GM12878 (cell line): ENCODE results near the gene RPRD1A. TPM values are rescaled to one million over a fixed set of nuclear protein-coding genes. Genes with fewer than 3 reads are reported as not detected.

Experiments
- ATAC-seq: fragments of 200-7000 bp; cut with Tn5 transposase; 3 replicates; pipeline ENCODE4 v1.9.1; 2020; ENCODE audit warnings: mild to moderate bottlenecking, moderate library complexity
- BruUV-seq: library from RNA; stranded (reverse); fragments of 400-500 nt; replicated peaks from 2 replicates; lab custom pipeline; 2021; lab: Mats Ljungman, UMichigan
- CTCF ChIA-PET: fragments of 300-600 bp; sonication (Branson Sonifier 250); formaldehyde crosslinking; extraction: SDS; loops from one replicate; lab custom pipeline; 2021; ENCODE audit warnings: inconsistent platforms; lab: Yijun Ruan, JAX
- POLR2A ChIA-PET: fragments of 350-600 bp; formaldehyde crosslinking; extraction: SDS; loops from one replicate; lab custom pipeline; 2021; ENCODE audit warnings: inconsistent platforms; lab: Charles Lee
- RAD21 ChIA-PET: fragments of 300-600 bp; sonication (Branson Sonifier 250); formaldehyde crosslinking; loops from one replicate; lab custom pipeline; 2023; ENCODE audit warnings: antibody characterized with exemption; ENCODE audit not compliant: unreplicated experiment; lab: Charles Lee
- SMC1A ChIA-PET: fragments of 300-600 bp; sonication (Branson Sonifier 250); formaldehyde crosslinking; loops from one replicate; lab custom pipeline; 2023; ENCODE audit not compliant: unreplicated experiment, uncharacterized antibody; lab: Charles Lee
- DNase-seq: peaks from one replicate; pipeline ENCODE4 v3.0.0-alpha.2; 2011; ENCODE audit warnings: low read depth, low spot score
- FAIRE-seq: peaks from 3 replicates; lab custom pipeline; 2011; peaks lifted over from hg19 to GRCh38; lab: Jason Lieb, UNC
- H2AFZ ChIP-seq: 2 replicates; pipeline ENCODE4 v1.6.0; 2011; ENCODE audit warnings: low read depth, low read length, control low read depth; ENCODE audit not compliant: control insufficient read depth
- H3K27ac ChIP-seq: 2 replicates; pipeline ENCODE4 v1.5.1; 2011; ENCODE audit warnings: control low read depth; ENCODE audit not compliant: control insufficient read depth, insufficient read depth
- H3K27me3 ChIP-seq, 2 experiments: replicated peaks in 1 of 2; 2 replicates each; pipeline versions ENCODE4 v1.6.0 to v1.6.1; 2011; ENCODE audit warnings: low read length in 1 of 2; ENCODE audit not compliant: control insufficient read depth in 2 of 2, insufficient read depth in 2 of 2
- H3K36me3 ChIP-seq, 2 experiments: 2 replicates each; pipeline ENCODE4 v1.5.1; 2011; ENCODE audit warnings: low read length in 1 of 2; ENCODE audit not compliant: control insufficient read depth in 2 of 2, insufficient read depth in 2 of 2
- H3K4me1 ChIP-seq: 2 replicates; pipeline ENCODE4 v1.6.1; 2011; ENCODE audit warnings: mild to moderate bottlenecking, low read length, moderate library complexity, mixed read lengths; ENCODE audit not compliant: control insufficient read depth, insufficient read depth
- H3K4me2 ChIP-seq: 2 replicates; pipeline ENCODE4 v1.6.0; 2011; ENCODE audit warnings: control low read depth; ENCODE audit not compliant: control insufficient read depth, insufficient read depth
- H3K4me3 ChIP-seq: fragments of 200-600 bp; sonication (generic); 2 replicates; pipeline ENCODE4 v1.5.1; 2016
- H3K79me2 ChIP-seq: 2 replicates; pipeline ENCODE4 v1.6.0; 2011; ENCODE audit warnings: low read length; ENCODE audit not compliant: control insufficient read depth, insufficient read depth
- H3K9ac ChIP-seq: 2 replicates; pipeline ENCODE4 v1.8.0; 2011; ENCODE audit warnings: low read length, control low read depth, mixed read lengths; ENCODE audit not compliant: control insufficient read depth, insufficient read depth
- H3K9me3 ChIP-seq: replicated peaks from 3 replicates; pipeline ENCODE4 v1.5.1; 2011; ENCODE audit warnings: mild to moderate bottlenecking, low read length; ENCODE audit not compliant: control insufficient read depth, insufficient read depth
- H4K20me1 ChIP-seq: 2 replicates; pipeline ENCODE4 v1.6.0; 2011; ENCODE audit not compliant: control insufficient read depth, insufficient read depth
- ASH2L ChIP-seq: fragments of 300-600, 200-600 bp; sonication (generic); IDR thresholded peaks from 2 replicates; pipeline ENCODE4 v1.6.1; 2017; ENCODE audit warnings: low read depth, mild to moderate bottlenecking, borderline replicate concordance
- BCL3 ChIP-seq: IDR thresholded peaks from 2 replicates; pipeline ENCODE4 v1.6.1; 2011; ENCODE audit warnings: borderline replicate concordance, low read depth, mild to moderate bottlenecking, moderate library complexity, low read length; ENCODE audit not compliant: insufficient read depth, poor library complexity, severe bottlenecking
- CHD2 ChIP-seq: IDR thresholded peaks from 2 replicates; pipeline ENCODE4 v1.6.1; 2011; ENCODE audit warnings: low read depth, low read length, improper control_type of control experiment, borderline replicate concordance
- EZH2 ChIP-seq: IDR thresholded peaks from 2 replicates; pipeline ENCODE4 v1.6.1; 2012; ENCODE audit warnings: low read depth, mild to moderate bottlenecking, control low read depth, inconsistent platforms, low read length, borderline replicate concordance; ENCODE audit not compliant: control insufficient read depth
- MAX ChIP-seq: IDR thresholded peaks from 2 replicates; pipeline ENCODE4 v1.6.1; 2012; ENCODE audit warnings: low read depth, low read length, improper control_type of control experiment
- NR2F1 ChIP-seq: fragments of 450-650 bp; conservative IDR thresholded peaks from 2 replicates; pipeline ENCODE4 v1.6.1; 2017; ENCODE audit warnings: mild to moderate bottlenecking
- NRF1 ChIP-seq: conservative IDR thresholded peaks from 2 replicates; pipeline ENCODE4 v1.6.1; 2011; ENCODE audit warnings: mild to moderate bottlenecking, low read depth, low read length, improper control_type of control experiment
- POLR2AphosphoS2 ChIP-seq: IDR thresholded peaks from 2 replicates; pipeline ENCODE4 v1.6.1; 2011; ENCODE audit warnings: low read depth, mild to moderate bottlenecking, low read length, improper control_type of control experiment, moderate library complexity
- POLR2AphosphoS5 ChIP-seq: IDR thresholded peaks from 2 replicates; pipeline ENCODE4 v1.6.1; 2011; ENCODE audit warnings: mild to moderate bottlenecking, low read length, inconsistent platforms
- PRDM15 ChIP-seq: fragments of 450-650 bp; formaldehyde crosslinking; IDR thresholded peaks from 2 replicates; pipeline ENCODE4 v1.4.0; 2020; ENCODE audit warnings: mild to moderate bottlenecking, moderate library complexity
- SMARCA5 ChIP-seq: fragments of 450-650 bp; IDR thresholded peaks from 2 replicates; pipeline ENCODE4 v1.6.1; 2017; ENCODE audit warnings: mild to moderate bottlenecking
- TBL1XR1 ChIP-seq: IDR thresholded peaks from 2 replicates; pipeline ENCODE4 v1.6.1; 2012; ENCODE audit warnings: low read depth, low read length, improper control_type of control experiment
- ZNF592 ChIP-seq: fragments of 450-650 bp; IDR thresholded peaks from 2 replicates; pipeline ENCODE4 v1.6.1; 2017; ENCODE audit warnings: mild to moderate bottlenecking, moderate library complexity
- WGBS: methylation state at CpG from one replicate; pipeline ENCODE4 v1.1.6; 2016; ENCODE audit warnings: low lambda C conversion rate; ENCODE audit not compliant: insufficient replicate concordance, insufficient coverage; ENCODE audit errors: missing lambda C conversion rate; 5-methylcytosine and 5-hydroxymethylcytosine counted together
- in situ Hi-C: fragments of 300-500 bp; cut with MboI; formaldehyde crosslinking; loops from 9 replicates; pipeline ENCODE4 v1.14.3; 2018; ENCODE audit warnings: mixed read lengths
- intact Hi-C: fragments of 100-400 bp; cut with micrococcal nuclease; formaldehyde crosslinking; loops from one replicate; pipeline ENCODE4 v1.14.2; 2022; ENCODE audit not compliant: unreplicated experiment
- polyA plus RNA-seq, 11 experiments: library from polyadenylated mRNA; depleted of rRNA in 4 of 11; unstranded in 6 of 11; stranded (reverse) in 5 of 11; fragments of >200 nt; fragmentation: Nextera tagmentation in 4 of 11; fragmentation: Illumina TruSeq in 1 of 11; extraction: Ambion mirVana in 4 of 11; extraction: Trizol in 1 of 11; gene quantifications; 1 replicate in 1 of 11; 2 replicates in 10 of 11; pipeline versions ENCODE4 v1.2.1 to v1.2.3, GENCODE V29; 2011 to 2016; ENCODE audit warnings: inconsistent platforms in 2 of 11, missing spikeins in 2 of 11, low read depth in 1 of 11
- total RNA-seq, 4 experiments: library from RNA; depleted of rRNA in 3 of 4; stranded (reverse); fragments of >200 nt in 3 of 4; fragmentation: Illumina TruSeq in 1 of 4; extraction: Trizol in 1 of 4; gene quantifications; 2 replicates each; pipeline versions ENCODE4 v1.2.1 to v1.2.3, GENCODE V29; 2013 to 2021

Gene RPRD1A
- total and polyA plus RNA-seq, 10 of the 15 experiments (the other 5 are each of a cell fraction or from before 2014, with no cell fraction given): 16.2 to 66.2 (median 36.2) TPM

GRCh38 chr18:35983818-35984217, 83.5 kb downstream of the RPRD1A start:
- no peak overlapping the region for H3K27ac ChIP-seq
- intact Hi-C loops: no loop called here
- RAD21 ChIA-PET: no interaction called here
- no peak overlapping the region for H2AFZ ChIP-seq
- FAIRE-seq (no peak), DNase-seq (no peak), ATAC-seq (no peak)
- H3K4me1 ChIP-seq: no peaks in the 10 kb centered on the region
- SMC1A ChIA-PET: no interaction called here
- H3K4me3 ChIP-seq: no peak overlapping the region
- peaks cover 0 to 7% of the 10 kb centered on the region in 2 experiments; a peak in 2 of 4 replicates for H3K36me3 ChIP-seq
- no peak overlapping the region for H3K4me2 ChIP-seq
- H3K27me3 ChIP-seq: no peaks in the 10 kb centered on the region
- 97% methylated on average over 5 of the region's 5 CpGs for WGBS
- H3K9me3 ChIP-seq: no peaks in the 10 kb centered on the region
- POLR2A ChIA-PET: no interaction called here
- H4K20me1 ChIP-seq: no peaks in the 10 kb centered on the region
- no peak overlapping the region for H3K9ac ChIP-seq
- CTCF ChIA-PET: no interaction called here
- BruUV-seq: no TSS peak
- in situ Hi-C loops: no loop called here
- H3K79me2 ChIP-seq: no peaks in the 10 kb centered on the region
- TF ChIP-seq EZH2 (no peak), ZNF592 (no peak), ASH2L (no peak), POLR2AphosphoS2 (no peak), TBL1XR1 (no peak), SMARCA5 (no peak), PRDM15 (CRISPR knock-in tag) (no peak), NR2F1 (no peak), CHD2 (no peak), MAX (no peak), POLR2AphosphoS5 (no peak), BCL3 (no peak), NRF1 (no peak)
